Parathyroid adenoma (tissue), 2 donors: Measurements from ENCODE around the gene RDX.

ENCODE experiments used
- H2AFZ ChIP-seq: fragments of 300-600 bp; sonication (generic); one replicate; pipeline ENCODE4 v1.7.0; 2017; ENCODE audit warnings: antibody characterized with exemption, mild to moderate bottlenecking
- H3K27ac ChIP-seq: fragments of 300-600 bp; sonication (generic); one replicate; pipeline ENCODE4 v1.7.0; 2017
- H3K27me3 ChIP-seq: fragments of 300-600 bp; sonication (generic); one replicate; pipeline ENCODE4 v1.7.0; 2017; ENCODE audit warnings: low read length; ENCODE audit not compliant: control insufficient read depth, insufficient read depth
- H3K36me3 ChIP-seq: fragments of 300-600 bp; sonication (generic); one replicate; pipeline ENCODE4 v1.7.0; 2017; ENCODE audit warnings: low read length; ENCODE audit not compliant: control insufficient read depth, insufficient read depth
- H3K4me1 ChIP-seq: fragments of 300-600 bp; sonication (generic); one replicate; pipeline ENCODE4 v1.7.0; 2017; ENCODE audit warnings: control low read depth
- H3K4me2 ChIP-seq: fragments of 300-600 bp; sonication (generic); one replicate; pipeline ENCODE4 v1.7.0; 2017; ENCODE audit warnings: low read length
- H3K4me3 ChIP-seq: fragments of 300-600 bp; sonication (generic); one replicate; pipeline ENCODE4 v1.7.0; 2017; ENCODE audit warnings: low read depth, low read length
- H3K79me2 ChIP-seq: fragments of 300-600 bp; sonication (generic); one replicate; pipeline ENCODE4 v1.7.0; 2017; ENCODE audit warnings: control low read depth
- H3K9ac ChIP-seq: fragments of 300-600 bp; sonication (generic); one replicate; pipeline ENCODE4 v1.7.0; 2017; ENCODE audit warnings: mild to moderate bottlenecking
- H3K9me3 ChIP-seq: fragments of 300-600 bp; sonication (generic); one replicate; pipeline ENCODE4 v1.7.0; 2017; ENCODE audit warnings: low read length; ENCODE audit not compliant: control insufficient read depth
- TF ChIP-seq, protein P1 (sequence below): fragments of 300-600 bp; sonication (generic); IDR thresholded peaks from one replicate; pipeline ENCODE4 v1.7.0; 2017; ENCODE audit warnings: antibody characterized with exemption, mild to moderate bottlenecking
- donor health status: primary hyperparathyroidism.

RDX gene

DNA sequence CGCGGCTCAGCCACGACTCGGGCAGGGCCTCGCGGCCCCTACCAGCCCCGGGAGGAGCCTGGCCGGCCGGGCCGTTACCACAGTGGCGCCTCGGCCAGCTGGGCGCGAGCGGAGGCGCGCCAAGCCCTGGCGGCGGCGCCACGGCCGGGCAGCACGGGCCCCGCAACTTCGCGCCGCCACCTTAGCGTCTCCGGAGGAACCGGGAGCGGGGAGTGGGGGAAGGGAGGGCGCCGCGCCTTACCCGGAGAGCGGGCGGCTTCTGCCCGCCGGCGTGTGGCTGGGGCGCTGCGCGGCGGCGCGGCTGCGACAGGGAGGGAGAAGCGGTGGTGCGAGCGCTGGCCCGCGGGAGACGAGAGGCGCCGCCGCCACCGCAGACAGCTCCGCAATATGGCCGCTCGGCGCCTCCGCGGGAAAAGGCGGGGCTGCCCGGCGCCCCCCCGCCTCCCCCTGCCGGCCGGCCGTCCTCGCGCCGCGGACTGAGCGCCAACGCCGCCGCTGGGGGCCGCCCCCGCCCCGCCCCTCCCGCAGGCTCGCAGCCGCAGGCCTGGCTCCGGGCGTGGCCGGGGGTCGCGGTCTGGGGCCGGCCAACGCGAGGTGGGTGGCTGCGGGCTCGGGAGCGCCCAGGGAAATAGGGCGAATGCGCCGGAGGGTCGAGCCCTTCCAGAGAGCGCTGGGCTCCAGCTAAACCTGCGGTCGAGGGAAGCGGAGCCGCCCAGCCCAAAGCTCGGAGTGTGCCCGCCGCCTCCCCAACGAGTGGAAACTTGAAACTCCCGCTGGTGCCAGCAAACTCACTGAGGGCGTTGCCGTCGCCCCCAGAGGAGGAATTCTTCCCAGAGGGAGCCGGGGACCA, at the start of gene RDX:
Gene RDX, minus strand, starts transcription at position 389 of the 850 bp plus-strand sequence. CDS start 16,922 bp downstream, outside the sequence.
- no peaks in the 10 kb centered on the region for H3K27me3 ChIP-seq
- peak within 1 kb of the TSS; percentile 82 for H3K27ac ChIP-seq
- H3K9ac ChIP-seq = no peak within 1 kb of the TSS
- H2AFZ ChIP-seq = peak within 1 kb of the TSS; percentile 79
- peaks cover 7% of the 10 kb centered on the region for H3K4me1 ChIP-seq
- H3K79me2 ChIP-seq = peaks cover 8% of the 10 kb centered on the region
- no peaks in the 10 kb centered on the region for H3K36me3 ChIP-seq
- peak within 1 kb of the TSS; percentile 58 for H3K4me3 ChIP-seq
- H3K9me3 ChIP-seq = no peaks in the 10 kb centered on the region
- H3K4me2 ChIP-seq = peak within 1 kb of the TSS; percentile 57
- TF ChIP-seq, protein P1, sequence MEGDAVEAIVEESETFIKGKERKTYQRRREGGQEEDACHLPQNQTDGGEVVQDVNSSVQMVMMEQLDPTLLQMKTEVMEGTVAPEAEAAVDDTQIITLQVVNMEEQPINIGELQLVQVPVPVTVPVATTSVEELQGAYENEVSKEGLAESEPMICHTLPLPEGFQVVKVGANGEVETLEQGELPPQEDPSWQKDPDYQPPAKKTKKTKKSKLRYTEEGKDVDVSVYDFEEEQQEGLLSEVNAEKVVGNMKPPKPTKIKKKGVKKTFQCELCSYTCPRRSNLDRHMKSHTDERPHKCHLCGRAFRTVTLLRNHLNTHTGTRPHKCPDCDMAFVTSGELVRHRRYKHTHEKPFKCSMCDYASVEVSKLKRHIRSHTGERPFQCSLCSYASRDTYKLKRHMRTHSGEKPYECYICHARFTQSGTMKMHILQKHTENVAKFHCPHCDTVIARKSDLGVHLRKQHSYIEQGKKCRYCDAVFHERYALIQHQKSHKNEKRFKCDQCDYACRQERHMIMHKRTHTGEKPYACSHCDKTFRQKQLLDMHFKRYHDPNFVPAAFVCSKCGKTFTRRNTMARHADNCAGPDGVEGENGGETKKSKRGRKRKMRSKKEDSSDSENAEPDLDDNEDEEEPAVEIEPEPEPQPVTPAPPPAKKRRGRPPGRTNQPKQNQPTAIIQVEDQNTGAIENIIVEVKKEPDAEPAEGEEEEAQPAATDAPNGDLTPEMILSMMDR = no peak

DNA sequence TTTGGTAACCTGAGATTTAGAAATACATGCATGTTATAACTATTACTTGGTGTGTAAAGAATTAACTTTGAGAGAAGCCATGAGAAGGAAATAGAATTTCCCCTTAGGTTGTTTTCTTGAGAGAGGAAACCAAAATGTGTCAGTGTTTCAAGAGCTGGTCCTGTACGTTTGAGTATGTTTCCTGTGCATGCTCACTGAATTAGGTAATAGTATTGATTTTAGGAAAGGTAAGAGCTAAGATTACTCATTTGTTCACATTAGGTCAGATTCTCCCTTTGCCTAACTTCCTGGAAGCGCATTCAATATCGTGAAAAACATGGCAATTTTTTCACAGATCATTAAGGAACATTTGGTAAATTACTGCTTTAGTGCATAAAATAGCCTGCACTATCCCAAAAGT, 49.3 kb upstream of the RDX start:
- TF ChIP-seq, protein P1 = no peak
- H3K4me3 ChIP-seq = no peak overlapping the region
- H3K27ac ChIP-seq = no peak overlapping the region

DNA sequence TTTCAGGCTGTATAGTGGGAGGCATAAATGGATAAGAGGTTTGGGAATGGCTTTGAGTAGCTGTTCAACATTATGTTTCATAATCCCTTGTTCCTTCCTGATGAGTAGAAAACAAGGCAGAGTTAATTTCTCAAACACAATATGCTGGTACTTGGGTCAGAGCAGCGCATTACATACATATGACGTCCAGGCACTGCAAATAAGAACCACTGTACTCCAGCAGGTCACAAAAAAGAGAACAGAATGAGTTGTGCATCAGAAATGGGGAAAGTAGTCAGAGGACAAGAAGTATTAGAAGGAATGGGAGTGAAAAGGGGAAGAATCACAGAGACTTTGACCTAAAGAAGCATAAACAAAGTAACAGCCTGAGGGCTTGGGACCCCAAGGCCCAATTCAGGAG, 44.0 kb upstream of the RDX start:
- Histone ChIP-seq H3K4me2 (no peak overlapping the region), H3K9ac (no peak overlapping the region), H3K27me3 (no peaks in the 10 kb centered on the region), H3K36me3 (no peaks in the 10 kb centered on the region), H3K9me3 (no peaks in the 10 kb centered on the region), H2AFZ (no peak overlapping the region), H3K27ac (no peak overlapping the region), H3K4me3 (no peak overlapping the region), H3K79me2 (no peaks in the 10 kb centered on the region), H3K4me1 (no peaks in the 10 kb centered on the region)
- TF ChIP-seq, protein P1 = no peak

More for the DNA sequence above, 49.3 kb upstream of the RDX start:
- H3K4me2 ChIP-seq = no peak overlapping the region
- no peaks in the 10 kb centered on the region for H3K27me3 ChIP-seq
- H3K9ac ChIP-seq = no peak overlapping the region
- H3K9me3 ChIP-seq = no peaks in the 10 kb centered on the region
- H2AFZ ChIP-seq = no peak overlapping the region
- no peaks in the 10 kb centered on the region for H3K79me2 ChIP-seq
- H3K36me3 ChIP-seq = no peaks in the 10 kb centered on the region
- no peaks in the 10 kb centered on the region for H3K4me1 ChIP-seq

GRCh38 chr11:110339456-110340250, 43.2 kb upstream of the RDX start:
- TF ChIP-seq, protein P1 = no peak
- no peaks in the 10 kb centered on the region for H3K27me3 ChIP-seq
- H3K27ac ChIP-seq = no peak overlapping the region

More at GRCh38 chr11:110339456-110340250, 43.2 kb upstream of the RDX start:
- no peak overlapping the region for H3K9ac ChIP-seq
- no peaks in the 10 kb centered on the region for H3K36me3 ChIP-seq
- no peak overlapping the region for H3K4me3 ChIP-seq
- no peak overlapping the region for H2AFZ ChIP-seq
- H3K9me3 ChIP-seq = no peaks in the 10 kb centered on the region
- H3K79me2 ChIP-seq = no peaks in the 10 kb centered on the region
- no peak overlapping the region for H3K4me2 ChIP-seq
- H3K4me1 ChIP-seq = no peaks in the 10 kb centered on the region
